NCI-H226 (cell line): ENCODE measurements around the gene LRP2.

Source experiments
- DNase-seq: peaks from one replicate; pipeline ENCODE4 v3.0.0-alpha.2; 2015

LRP2 gene

GRCh38 chr2:169086893-169087467, 275.4 kb downstream of the LRP2 start:
- DNase-seq = peak; percentile 24

DNA sequence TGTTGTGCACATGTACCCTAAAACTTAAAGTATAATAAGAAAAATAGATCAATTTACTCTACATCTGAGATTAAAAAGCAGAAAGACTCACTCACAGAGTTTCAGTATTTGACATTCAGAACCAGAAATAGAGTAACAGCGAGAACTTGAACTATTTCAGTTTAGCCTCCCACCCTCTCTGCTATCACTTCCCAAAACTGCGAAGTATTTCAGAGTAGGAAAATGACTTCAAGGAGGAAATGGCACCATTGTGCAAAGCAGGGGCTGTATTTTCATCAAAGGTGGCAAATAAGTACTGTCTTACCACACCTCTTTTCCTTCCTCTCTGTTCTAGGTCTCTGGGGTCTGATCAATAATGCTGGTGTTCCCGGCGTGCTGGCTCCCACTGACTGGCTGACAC, 279.3 kb downstream of the LRP2 start:
- no peak for DNase-seq

DNA sequence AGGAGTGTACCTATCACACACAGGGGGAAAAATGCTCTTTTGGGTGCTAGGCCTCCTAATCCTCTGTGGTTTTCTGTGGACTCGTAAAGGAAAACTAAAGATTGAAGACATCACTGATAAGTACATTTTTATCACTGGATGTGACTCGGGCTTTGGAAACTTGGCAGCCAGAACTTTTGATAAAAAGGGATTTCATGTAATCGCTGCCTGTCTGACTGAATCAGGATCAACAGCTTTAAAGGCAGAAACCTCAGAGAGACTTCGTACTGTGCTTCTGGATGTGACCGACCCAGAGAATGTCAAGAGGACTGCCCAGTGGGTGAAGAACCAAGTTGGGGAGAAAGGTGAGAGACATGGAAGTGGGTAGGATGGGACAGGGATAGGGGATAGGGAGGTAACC, 280.8 kb downstream of the LRP2 start:
- peak; percentile 70 for DNase-seq

DNA sequence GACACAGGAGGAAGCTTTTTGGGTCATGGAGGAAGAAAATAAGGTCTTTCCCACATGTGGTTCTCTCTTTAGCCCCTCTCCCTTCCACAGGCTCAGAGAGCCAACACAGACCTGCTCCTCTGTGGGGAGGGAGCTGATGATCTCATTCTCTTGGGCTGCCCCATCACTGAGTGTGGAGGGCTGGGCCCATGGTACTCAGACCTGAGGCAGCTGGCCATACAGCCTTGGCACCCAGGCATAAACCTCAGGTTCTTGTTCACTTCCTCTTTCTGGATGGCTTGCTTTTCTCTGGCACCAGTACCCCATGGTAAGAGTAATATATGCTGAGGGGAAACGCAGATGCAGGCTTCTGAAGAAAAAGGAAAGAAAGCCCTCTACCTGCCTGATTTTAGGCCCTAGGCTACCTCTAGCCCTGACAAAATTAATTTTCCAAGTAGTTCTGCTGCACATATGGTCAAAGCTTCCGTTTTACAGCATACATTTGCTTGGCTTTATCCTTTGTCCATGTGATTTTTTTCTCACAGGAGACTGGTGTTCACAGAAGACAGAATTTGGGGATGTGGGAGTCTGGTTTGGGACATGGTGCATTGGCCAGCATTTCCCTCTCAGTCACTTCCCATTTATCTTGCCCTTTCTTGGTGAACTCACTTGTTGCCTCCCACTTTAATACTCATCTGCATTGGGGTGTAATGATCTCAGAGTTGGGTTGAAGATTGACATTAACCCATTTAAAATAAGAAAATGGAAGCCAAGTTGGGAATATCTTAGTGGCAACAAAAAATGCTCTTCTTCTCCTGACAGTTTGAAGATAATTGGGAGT, 281.9 kb downstream of the LRP2 start:
- peak; percentile 70 for DNase-seq

- no peak for DNase-seq
Observed at GRCh38 chr2:169077674-169078240, 284.6 kb downstream of the LRP2 start.
